Neuronal stem cell (in vitro differentiated cells): ENCODE results near the gene CEP162.

Experiments used
- DNase-seq: peaks from one replicate; pipeline ENCODE4 v3.0.0-alpha.2; 2013; ENCODE audit warnings: low spot score
- H2AFZ ChIP-seq: one replicate; pipeline ENCODE4 v1.6.1; 2013; ENCODE audit warnings: mild to moderate bottlenecking, low read length, inconsistent platforms
- H2AK5ac ChIP-seq: 2 replicates; pipeline ENCODE4 v1.6.1; 2013; ENCODE audit warnings: low read depth, mild to moderate bottlenecking, inconsistent platforms, low read length, moderate library complexity, mixed read lengths
- H2BK120ac ChIP-seq: 2 replicates; pipeline ENCODE4 v1.6.1; 2013; ENCODE audit warnings: low read depth, mild to moderate bottlenecking, inconsistent platforms, low read length, moderate library complexity, mixed read lengths
- H2BK12ac ChIP-seq: one replicate; pipeline ENCODE4 v1.6.1; 2013; ENCODE audit warnings: low read length, inconsistent platforms
- H2BK15ac ChIP-seq: 2 replicates; pipeline ENCODE4 v1.6.1; 2013; ENCODE audit warnings: mild to moderate bottlenecking, low read length, inconsistent platforms, mixed read lengths
- H2BK5ac ChIP-seq: one replicate; pipeline ENCODE4 v1.6.1; 2013; ENCODE audit warnings: inconsistent platforms, mild to moderate bottlenecking, low read length, moderate library complexity
- H3K14ac ChIP-seq: one replicate; pipeline ENCODE4 v1.6.1; 2013; ENCODE audit warnings: low read length, inconsistent platforms
- H3K18ac ChIP-seq: 2 replicates; pipeline ENCODE4 v1.6.1; 2013; ENCODE audit warnings: low read length, inconsistent platforms
- H3K23ac ChIP-seq: 2 replicates; pipeline ENCODE4 v1.6.1; 2013; ENCODE audit warnings: low read depth, mild to moderate bottlenecking, mixed read lengths, low read length, inconsistent platforms; ENCODE audit not compliant: poor library complexity
- H3K27ac ChIP-seq: replicated peaks from 3 replicates; pipeline ENCODE4 v1.5.1; 2013; ENCODE audit warnings: low read length, inconsistent platforms
- H3K27me3 ChIP-seq, 3 experiments: 2 replicates each; pipeline ENCODE4 v1.6.1; 2013; ENCODE audit warnings: low read length in 3 of 3, mild to moderate bottlenecking in 2 of 3, inconsistent platforms in 1 of 3, low read depth in 1 of 3, mixed read lengths in 1 of 3, moderate library complexity in 1 of 3; ENCODE audit not compliant: control insufficient read depth in 3 of 3, insufficient read depth in 3 of 3
- H3K36me3 ChIP-seq, 2 donors: replicated peaks in 1 of 2; 2 replicates each; pipeline ENCODE4 v1.6.1; 2013; ENCODE audit warnings: low read length in 2 of 2; ENCODE audit not compliant: control insufficient read depth in 2 of 2, insufficient read depth in 2 of 2
- H3K4ac ChIP-seq: 2 replicates; pipeline ENCODE4 v1.6.1; 2013; ENCODE audit warnings: inconsistent platforms, mild to moderate bottlenecking, low read length, moderate library complexity
- H3K4me1 ChIP-seq, 2 donors: 1 replicate in 1 of 2; 2 replicates in 1 of 2; pipeline ENCODE4 v1.6.1; 2013; ENCODE audit warnings: low read length in 2 of 2, low read depth in 1 of 2; ENCODE audit not compliant: control insufficient read depth in 2 of 2, insufficient read depth in 1 of 2
- H3K4me2 ChIP-seq: one replicate; pipeline ENCODE4 v1.6.1; 2013; ENCODE audit warnings: mild to moderate bottlenecking, low read length, inconsistent platforms; ENCODE audit not compliant: insufficient read depth, poor library complexity, severe bottlenecking
- H3K4me3 ChIP-seq, 2 donors: 2 replicates each; pipeline ENCODE4 v1.5.1; 2013; ENCODE audit warnings: low read length in 2 of 2, mild to moderate bottlenecking in 2 of 2, inconsistent platforms in 1 of 2, moderate library complexity in 1 of 2
- H3K79me1 ChIP-seq: one replicate; pipeline ENCODE4 v1.6.1; 2013; ENCODE audit warnings: low read depth, mild to moderate bottlenecking, inconsistent platforms, low read length, moderate library complexity
- H3K9ac ChIP-seq: one replicate; pipeline ENCODE4 v1.6.1; 2013; ENCODE audit warnings: mild to moderate bottlenecking, low read depth, low read length, inconsistent platforms; ENCODE audit not compliant: poor library complexity
- H3K9me3 ChIP-seq, 2 donors: replicated peaks in 1 of 2; 2 replicates each; pipeline versions ENCODE3 to v1.6.1; 2013; ENCODE audit warnings: low read length in 2 of 2, mild to moderate bottlenecking in 2 of 2, inconsistent platforms in 1 of 2, low read depth in 1 of 2, mixed read lengths in 1 of 2, moderate library complexity in 1 of 2; ENCODE audit not compliant: control insufficient read depth in 2 of 2, insufficient read depth in 1 of 2
- H4K8ac ChIP-seq: one replicate; pipeline ENCODE4 v1.6.1; 2013; ENCODE audit warnings: low read depth, mild to moderate bottlenecking, inconsistent platforms, low read length, moderate library complexity
- H4K91ac ChIP-seq: one replicate; pipeline ENCODE4 v1.6.1; 2013; ENCODE audit warnings: low read length, low read depth, mild to moderate bottlenecking, inconsistent platforms; ENCODE audit not compliant: poor library complexity
- WGBS, 2 donors: extraction: QIAGEN DNeasy Blood & Tissue Kit; methylation state at CpG; one replicate each; pipeline ENCODE4 v1.1.7; 2013; ENCODE audit warnings: missing lambda C conversion rate in 2 of 2, mixed read lengths in 1 of 2; ENCODE audit not compliant: insufficient read length in 2 of 2, insufficient replicate concordance in 1 of 2; ENCODE audit errors: extremely low coverage in 2 of 2; 5-methylcytosine and 5-hydroxymethylcytosine counted together

Gene CEP162

DNA sequence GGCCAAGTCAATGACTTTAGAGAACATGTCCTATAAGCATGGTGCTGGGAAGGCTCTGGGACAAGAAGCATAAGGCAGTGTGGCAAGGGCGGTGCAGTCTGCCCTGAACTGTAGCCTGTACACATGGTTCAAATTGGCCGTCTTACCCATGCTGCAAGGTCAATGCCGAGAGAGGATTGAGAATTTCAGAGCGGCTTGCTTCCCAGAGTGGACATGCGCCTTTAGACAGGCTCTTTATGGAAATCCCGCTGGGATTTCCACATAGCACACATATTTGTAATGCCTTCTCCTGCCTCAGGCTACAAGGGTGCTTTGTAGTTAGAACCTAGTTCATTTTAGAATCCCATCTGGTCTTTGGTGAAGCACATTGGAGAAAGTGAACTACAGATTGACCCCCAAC is 36.1 kb upstream of the CEP162 start:
- Histone ChIP-seq H2BK12ac (no peak overlapping the region), H3K23ac (no peak overlapping the region), H3K27ac (no peak overlapping the region), H3K36me3 (no peaks in the 10 kb centered on the region), H2AFZ (no peak overlapping the region), H3K4me2 (no peak overlapping the region), H4K91ac (no peak overlapping the region), H2AK5ac (no peak overlapping the region), H3K9ac (no peak overlapping the region), H2BK120ac (no peak overlapping the region), H3K4me1 (peaks cover 0 to 1% of the 10 kb centered on the region in 2 donors), H3K14ac (no peak overlapping the region), H3K27me3 (no peaks in the 10 kb centered on the region), H3K4ac (no peak overlapping the region), H2BK15ac (no peak overlapping the region), H3K4me3 (no peak overlapping the region), H3K9me3 (no peaks in the 10 kb centered on the region), H3K79me1 (no peaks in the 10 kb centered on the region), H4K8ac (no peak overlapping the region), H2BK5ac (no peak overlapping the region), H3K18ac (peak overlapping the region; percentile 58)
- no CpG with 5 or more reads among the region's 6 CpGs for WGBS, 2 donors
- DNase-seq: no peak

GRCh38 chr6:84260926-84261325 is 33.5 kb upstream of the CEP162 start:
- no peaks in the 10 kb centered on the region for H3K79me1 ChIP-seq
- H2AFZ ChIP-seq: no peak overlapping the region
- H3K18ac ChIP-seq: no peak overlapping the region
- H4K91ac ChIP-seq: no peak overlapping the region
- no peak overlapping the region for H3K4ac ChIP-seq
- H2AK5ac ChIP-seq: no peak overlapping the region
- no peak overlapping the region for H3K23ac ChIP-seq
- no peak overlapping the region for H2BK15ac ChIP-seq
- no peak for DNase-seq
- H3K36me3 ChIP-seq: no peaks in the 10 kb centered on the region
- peaks cover 0 to 1% of the 10 kb centered on the region in 2 donors for H3K4me1 ChIP-seq
- no CpG with 5 or more reads among the region's 3 CpGs for WGBS, 2 donors
- no peak overlapping the region for H3K27ac ChIP-seq
- H2BK12ac ChIP-seq: no peak overlapping the region
- H3K14ac ChIP-seq: no peak overlapping the region
- H3K27me3 ChIP-seq: no peaks in the 10 kb centered on the region
- no peak overlapping the region for H2BK120ac ChIP-seq
- H3K4me2 ChIP-seq: no peak overlapping the region
- H4K8ac ChIP-seq: no peak overlapping the region
- H3K9me3 ChIP-seq: no peaks in the 10 kb centered on the region
- no peak overlapping the region for H3K9ac ChIP-seq
- H3K4me3 ChIP-seq: no peak overlapping the region
- H2BK5ac ChIP-seq: no peak overlapping the region

- Histone ChIP-seq H4K8ac (no peak overlapping the region), H3K27me3 (no peaks in the 10 kb centered on the region), H3K23ac (no peak overlapping the region), H3K27ac (no peak overlapping the region), H3K14ac (no peak overlapping the region), H3K4me1 (peaks cover 0 to 1% of the 10 kb centered on the region in 2 donors), H3K79me1 (no peaks in the 10 kb centered on the region), H2BK5ac (no peak overlapping the region), H4K91ac (no peak overlapping the region), H3K4me3 (no peak overlapping the region), H2BK15ac (no peak overlapping the region), H3K4ac (no peak overlapping the region), H2BK120ac (no peak overlapping the region), H2AK5ac (no peak overlapping the region), H3K9me3 (no peaks in the 10 kb centered on the region), H3K9ac (no peak overlapping the region), H3K36me3 (no peaks in the 10 kb centered on the region), H3K4me2 (no peak overlapping the region), H2BK12ac (no peak overlapping the region), H2AFZ (no peak overlapping the region), H3K18ac (no peak overlapping the region)
- DNase-seq: no peak
- WGBS, 2 donors: no CpG with 5 or more reads among the region's 4 CpGs
These were observed 32.8 kb upstream of the CEP162 start for GRCh38 chr6:84260196-84260595.

DNA sequence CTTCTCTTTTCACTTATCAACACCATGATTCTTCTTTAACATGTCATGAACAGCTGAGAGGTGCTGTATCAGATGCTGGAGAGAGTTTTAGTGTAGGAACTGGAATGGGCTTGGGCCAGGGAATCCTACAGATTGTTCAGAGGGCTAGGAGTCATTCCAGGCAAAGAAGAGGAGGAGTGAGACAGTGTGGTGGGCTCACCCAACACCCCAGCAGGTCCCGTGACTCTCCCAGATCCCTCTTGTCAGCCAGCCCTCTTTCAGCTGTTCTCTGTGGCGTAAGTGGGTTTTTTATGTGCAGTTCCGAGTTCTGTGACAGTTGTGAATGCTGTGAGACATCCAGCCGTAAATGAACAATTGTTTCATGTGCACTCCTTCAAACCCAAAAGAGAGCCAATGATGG is 31.4 kb upstream of the CEP162 start:
- Histone ChIP-seq H2AK5ac (no peak overlapping the region), H3K4me2 (no peak overlapping the region), H3K4me3 (no peak overlapping the region), H3K4ac (no peak overlapping the region), H2AFZ (no peak overlapping the region), H2BK120ac (no peak overlapping the region), H3K4me1 (peaks cover 0 to 1% of the 10 kb centered on the region in 2 donors), H3K27ac (no peak overlapping the region), H2BK5ac (no peak overlapping the region), H2BK12ac (no peak overlapping the region), H4K91ac (no peak overlapping the region), H3K36me3 (no peaks in the 10 kb centered on the region), H3K14ac (no peak overlapping the region), H4K8ac (no peak overlapping the region), H3K18ac (no peak overlapping the region), H3K27me3 (no peaks in the 10 kb centered on the region), H2BK15ac (no peak overlapping the region), H3K9me3 (no peaks in the 10 kb centered on the region), H3K79me1 (no peaks in the 10 kb centered on the region), H3K9ac (no peak overlapping the region), H3K23ac (no peak overlapping the region)
- DNase-seq: no peak
- no CpG with 5 or more reads among the region's 4 CpGs for WGBS, 2 donors
